ENCODE results near the gene MTHFS.
"Not testable (repeated sequence)": the region's sequence is repeated elsewhere in the genome, so short reads cannot be mapped to it uniquely, and the experiment has no call there.

MTHFS gene

DNA sequence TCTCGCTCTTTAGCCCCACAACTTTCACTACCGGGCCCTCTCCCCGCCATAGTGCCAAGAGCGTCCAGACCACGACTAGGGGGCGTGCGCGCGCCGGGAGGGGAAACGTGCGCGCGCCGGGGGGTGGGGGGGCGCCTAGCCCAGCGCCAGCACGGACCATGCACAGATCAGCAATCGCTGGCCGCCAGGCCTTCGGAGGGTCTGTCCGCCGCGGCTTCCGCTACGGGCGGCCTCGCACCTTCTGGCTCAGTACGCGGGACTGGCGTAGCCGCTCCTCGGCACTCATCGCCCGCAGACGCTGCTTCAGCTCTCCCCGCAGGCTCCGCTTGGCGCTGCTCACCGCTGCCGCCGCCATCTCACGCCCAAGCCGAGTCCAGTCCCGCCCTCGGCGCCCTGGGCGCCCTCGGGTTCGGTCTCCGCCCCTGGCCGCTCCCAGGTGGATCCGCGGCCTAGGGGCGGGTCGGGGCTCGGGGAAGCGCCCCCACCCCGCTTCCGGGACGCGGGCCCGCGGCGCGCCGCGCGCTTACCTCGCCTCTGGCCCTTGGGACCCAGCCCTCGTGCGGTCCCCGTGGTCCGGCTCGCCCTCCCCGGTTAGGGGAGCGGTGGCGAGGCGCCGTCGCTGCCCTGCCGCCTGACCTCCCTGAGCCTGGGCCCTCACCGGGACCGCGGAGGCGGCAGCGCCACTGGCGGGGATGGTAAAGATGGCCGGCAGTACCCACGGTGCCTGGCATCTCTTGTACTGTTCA, at the start of gene MTHFS:
Gene MTHFS (minus strand): TSS at position 381 of the 746 bp plus-strand sequence. CDS start 26 bp downstream, at position 355.
- peak; percentile 76 for DNase-seq

DNA sequence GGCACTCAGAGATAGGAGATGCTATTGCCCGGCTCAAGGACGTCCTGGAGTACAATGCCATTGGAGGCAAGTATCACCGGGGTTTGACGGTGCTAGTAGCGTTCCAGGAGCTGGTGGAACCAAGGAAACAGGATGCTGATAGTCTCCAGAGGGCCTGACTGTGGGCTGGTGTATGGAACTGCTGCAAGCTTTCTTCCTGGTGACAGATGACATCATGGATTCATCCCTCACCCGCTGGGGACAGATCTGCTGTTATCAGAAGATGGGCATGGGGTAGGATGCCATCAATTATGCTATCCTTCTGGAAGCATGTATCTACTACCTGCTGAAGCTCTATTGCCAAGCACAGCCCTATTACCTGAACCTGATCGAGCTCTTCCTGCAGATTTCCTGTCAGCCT, 47.8 kb upstream of the MTHFS start:
- no peak for DNase-seq

DNA sequence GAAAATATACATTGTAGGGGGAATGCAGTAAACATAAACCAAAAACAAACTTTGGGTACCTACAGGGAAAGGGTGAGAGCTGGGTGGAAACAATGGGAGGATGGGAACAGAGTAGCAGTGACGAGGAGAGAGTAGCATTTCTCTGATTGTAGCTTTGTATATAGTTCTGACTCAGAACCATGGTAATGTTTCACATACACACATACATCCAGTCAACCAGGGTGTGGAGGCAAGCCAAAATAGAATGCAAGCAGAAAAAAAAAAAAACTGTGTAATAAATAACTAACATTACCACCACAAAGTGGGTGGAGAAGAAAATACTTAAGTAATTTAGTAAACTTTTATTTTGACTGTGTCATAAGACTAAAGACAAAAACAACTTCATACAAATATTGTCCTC, 47.0 kb upstream of the MTHFS start:
- no peak for DNase-seq

DNA sequence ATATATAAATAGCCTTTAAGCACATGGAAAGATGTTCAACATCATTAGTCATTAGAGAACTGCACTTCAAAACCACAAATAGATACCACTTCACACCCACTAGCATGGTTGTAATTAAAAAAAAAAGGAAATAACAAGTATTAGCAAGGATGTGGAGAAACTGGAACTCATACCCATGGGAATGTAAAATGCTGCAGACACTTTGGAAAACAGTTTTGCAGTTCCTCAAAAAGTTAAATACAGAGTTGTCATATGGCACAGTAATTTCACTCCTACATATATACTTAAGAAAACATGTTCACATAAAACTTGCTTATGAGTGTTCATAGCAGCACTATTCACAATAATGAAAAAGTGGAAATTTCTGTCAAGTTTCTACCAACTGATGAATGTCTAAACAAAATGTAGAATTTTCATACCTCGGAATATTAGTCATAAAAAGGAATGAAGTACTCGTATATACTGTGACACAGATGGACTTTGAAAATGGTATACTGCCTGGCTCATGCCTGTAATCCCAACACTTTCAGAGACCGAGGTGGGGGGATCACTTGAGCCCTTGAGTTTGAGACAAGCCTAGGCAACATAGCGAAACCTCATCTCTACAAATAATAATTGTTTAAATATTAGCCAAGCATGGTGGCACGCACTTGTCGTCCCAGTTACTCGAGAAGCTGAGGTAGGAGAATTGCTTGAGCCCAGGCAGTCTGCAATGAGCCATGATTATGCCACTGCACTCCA, 46.1 kb upstream of the MTHFS start:
- no peak for DNase-seq

DNA sequence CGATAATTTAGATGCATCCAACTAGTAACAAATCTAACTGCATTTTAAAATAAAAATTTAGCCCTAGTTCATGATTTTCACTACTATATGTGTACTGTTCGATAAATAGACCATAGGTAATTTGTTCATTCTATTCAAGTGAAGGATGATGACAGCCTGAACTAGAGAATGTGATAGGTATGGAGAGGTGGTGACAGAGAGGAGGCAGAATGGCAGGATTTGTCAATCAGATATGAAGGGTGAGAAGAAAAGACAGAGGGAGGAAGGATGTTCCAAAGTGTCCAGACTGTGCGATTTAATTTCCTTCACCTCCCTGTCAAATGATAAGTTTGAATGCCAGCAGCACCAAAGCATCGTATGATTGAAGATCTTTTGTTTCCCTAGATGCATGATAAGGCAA, 42.6 kb upstream of the MTHFS start:
- DNase-seq, result no peak

DNA sequence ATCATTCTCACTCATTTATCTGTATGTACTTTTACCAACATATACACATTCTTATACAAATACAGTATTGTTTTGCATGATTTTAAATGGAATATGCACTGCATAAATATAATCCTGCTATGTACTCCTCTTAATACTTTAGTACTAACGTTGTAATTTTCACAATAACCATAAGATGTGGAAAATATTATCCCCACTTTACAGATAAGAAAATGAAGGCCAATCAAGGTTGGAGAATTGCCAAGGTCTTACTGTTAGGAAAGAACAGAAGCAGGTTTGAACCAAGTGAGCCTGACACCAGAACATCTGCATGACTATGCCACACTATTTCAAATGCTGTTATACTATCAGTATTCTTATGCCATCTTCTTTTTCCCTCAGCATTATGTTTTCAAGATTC, 41.3 kb upstream of the MTHFS start:
- no peak for DNase-seq

DNA sequence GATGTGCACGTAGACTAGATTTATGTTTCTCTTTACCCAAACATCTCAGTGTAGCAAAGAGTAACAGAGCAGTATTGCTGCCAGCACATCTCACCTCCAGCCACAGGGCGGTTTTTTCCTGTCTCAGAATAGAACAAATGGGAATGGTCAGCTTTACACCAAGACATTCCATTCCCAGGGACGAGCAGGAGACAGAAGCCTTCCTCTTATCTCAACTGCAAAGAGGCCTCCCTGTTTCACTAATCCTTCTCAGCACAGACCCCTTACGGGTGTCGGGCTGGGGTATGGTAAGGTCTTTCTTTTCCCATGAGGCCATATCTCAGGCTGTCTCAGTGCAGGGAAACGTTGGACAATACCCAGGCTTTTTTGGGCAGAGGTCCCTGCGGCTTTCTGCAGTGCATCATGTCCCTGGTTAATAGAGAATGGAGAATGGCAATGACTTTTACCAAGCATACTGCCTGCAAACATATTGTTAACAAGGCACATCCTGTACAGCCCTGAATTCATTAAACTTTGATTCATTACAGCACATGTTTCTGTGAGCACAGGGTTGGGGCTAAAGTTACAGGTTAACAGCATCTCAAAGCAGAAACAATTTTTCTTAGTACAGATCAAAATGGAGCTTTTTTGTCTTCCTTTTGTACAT, 38.9 kb upstream of the MTHFS start:
- DNase-seq, result not testable (repeated sequence)

DNA sequence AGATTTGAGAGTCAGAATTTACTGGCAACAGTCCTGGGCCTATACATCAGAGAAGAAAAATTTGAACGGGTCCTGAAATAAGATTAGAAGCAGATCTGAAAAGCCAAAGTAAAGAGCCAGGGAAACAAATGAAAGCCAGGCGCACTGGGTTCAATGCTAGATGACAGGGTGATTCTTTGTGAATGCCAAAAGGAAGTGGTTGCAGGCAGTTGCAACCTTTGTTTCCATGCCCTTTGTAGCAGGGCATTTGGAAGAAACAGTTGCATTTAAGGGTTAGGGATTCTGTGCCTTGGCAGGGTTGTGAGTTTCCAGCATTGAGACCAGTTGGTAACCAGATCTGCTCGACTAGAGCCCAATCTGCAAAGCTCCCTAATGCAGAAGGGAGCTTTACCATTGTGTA, 36.4 kb upstream of the MTHFS start:
- no peak for DNase-seq

DNA sequence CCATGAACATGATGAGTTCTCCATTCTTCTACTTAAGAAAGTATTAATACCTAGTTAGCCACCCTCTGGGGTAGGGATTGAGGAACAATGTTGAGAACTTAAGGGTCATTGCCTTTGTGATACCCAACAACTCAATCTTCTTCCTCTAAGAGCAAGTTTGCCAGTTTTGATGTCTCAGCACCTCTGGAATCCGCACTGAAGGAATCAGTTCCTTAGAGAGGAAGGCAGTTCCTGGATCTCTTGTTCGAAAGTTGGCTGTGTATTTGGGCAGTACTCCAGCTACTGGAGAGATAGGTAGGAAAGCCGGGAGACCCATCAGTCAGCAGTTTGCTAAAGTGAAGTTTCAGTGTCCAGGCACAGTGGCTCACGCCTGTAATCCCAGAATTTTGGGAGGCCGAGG, 35.6 kb upstream of the MTHFS start:
- DNase-seq, result no peak

DNA sequence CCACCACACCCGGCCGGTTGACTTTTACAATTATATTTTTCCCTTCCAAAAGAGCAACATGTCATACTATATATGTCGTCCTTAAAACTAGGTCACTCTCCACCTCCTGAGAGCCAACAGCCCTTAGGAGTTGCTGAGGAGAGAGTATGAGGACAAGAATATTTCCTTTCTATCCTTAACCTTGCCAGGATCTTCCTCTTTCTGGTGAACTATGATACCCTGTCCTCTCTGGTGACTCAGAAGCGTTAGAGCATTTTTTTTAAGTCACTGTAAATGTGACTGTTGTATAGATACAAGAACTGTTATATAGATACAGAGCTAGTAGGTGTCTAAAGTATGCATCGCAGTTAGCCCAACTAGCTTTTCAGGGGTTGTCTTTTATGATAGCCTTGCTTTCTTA, 33.7 kb upstream of the MTHFS start:
- DNase-seq, result no peak

DNA sequence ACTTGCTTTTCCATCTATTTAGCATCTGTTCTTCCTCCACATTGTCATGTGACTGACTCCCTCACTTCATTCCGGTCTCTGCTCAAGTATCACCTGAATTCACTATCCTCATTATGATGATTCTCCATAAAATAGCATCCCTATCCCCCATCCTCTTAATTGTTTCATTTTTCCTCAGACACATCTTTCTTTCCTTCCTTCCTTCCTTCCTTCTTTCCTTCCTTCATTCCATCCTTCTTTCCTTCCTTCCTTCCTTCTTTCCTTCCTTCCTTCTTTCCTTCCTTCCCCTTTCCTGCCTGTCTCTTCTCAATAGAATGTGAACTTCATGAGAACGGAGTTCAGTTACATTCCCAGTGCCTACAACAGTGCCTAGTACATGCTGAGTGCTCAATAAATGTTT, 32.6 kb upstream of the MTHFS start:
- no peak for DNase-seq

DNA sequence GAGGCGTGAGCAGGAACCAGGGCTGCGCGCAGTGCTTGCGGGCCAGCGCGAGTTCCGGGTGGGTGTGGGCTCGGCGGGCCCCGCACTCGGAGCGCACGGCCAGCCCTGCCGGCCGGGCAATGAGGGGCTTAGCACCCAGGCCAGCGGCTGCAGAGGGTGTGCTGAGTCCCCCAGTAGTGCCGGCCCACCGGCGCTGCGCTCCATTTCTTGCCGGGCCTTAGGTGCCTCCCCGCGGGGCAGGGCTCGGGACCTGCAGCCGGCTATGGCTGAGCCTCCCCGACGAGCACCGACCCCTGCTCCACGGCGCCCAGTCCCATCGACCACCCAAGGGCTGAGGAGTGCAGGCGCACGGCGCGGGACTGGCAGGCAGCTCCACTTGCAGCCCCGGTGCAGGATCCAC, 29.3 kb upstream of the MTHFS start:
- DNase-seq, result not testable (repeated sequence)

DNA sequence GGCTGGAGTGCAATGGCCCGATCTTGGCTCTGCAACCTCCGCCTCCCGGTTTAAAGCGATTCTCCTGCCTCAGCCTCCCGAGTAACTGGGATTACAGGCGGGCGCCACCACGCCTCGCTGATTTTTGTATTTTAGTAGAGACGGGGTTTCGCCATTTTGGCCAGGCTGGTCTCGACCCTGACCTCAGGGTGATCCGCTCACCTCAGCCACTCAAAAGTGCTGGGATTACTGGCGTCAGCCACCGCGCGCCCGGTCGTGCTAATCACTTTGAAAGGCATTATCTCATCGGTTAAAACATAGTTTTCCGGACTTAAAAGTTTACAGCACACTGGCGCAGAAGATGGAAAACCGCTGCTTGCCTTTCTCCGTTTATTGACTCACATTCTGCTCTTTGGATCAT, 27.6 kb upstream of the MTHFS start:
- DNase-seq, result no peak

DNA sequence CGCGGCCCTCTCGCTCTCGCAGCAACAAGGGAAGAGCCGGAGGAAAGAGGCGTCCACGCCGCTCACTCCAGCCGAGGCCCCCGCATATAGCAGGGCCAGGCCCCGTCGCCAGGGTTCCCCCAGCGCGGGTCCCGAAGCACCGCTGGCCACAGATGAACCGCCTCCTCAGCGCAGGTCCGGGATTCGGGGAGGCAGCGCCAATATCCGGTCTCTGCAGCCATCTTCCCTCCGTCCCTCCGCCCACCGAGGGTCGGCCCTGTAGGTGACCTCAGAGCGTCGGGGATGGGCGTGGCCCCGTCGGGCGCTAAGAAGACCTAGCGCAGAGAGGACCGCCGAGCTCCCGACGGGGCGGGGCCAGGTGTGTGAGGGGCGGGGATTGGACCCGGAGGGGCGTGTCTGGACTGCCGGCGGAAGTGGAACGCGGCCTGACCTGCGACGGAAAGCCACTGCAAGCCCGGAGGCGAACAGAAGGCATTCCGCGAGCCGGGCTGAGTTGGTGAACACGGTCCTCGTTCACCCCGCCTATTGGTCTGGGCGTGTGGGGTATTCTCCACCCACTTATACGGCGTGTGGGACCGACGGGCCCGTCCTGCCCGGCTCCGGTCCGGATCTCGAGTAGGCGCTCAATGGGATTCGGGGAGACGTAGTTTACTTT, 26.8 kb upstream of the MTHFS start:
- peak; percentile 98 for DNase-seq

DNA sequence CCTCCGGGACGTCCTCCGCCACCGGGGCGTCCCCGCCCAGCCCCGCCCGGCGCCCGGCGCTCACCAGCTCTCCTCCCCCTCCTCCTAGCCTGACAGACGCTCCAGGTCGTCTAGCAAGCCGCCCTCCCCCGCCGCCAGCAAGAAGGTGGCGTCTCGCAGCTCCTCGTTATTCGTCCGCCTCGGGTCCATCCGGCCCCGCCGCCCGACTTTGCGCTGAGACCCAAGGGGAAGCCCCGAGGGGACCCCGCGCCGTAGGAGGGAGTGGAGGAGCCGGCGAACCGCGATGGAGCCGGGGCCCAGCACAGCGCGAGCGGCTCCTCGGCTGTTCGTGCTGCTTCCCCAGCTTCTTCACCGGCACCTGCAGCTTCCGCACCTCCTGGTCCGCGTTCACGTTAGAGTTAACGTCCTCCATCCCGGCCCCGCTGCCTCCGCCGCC, 26.3 kb upstream of the MTHFS start:
- peak; percentile 68 for DNase-seq

DNA sequence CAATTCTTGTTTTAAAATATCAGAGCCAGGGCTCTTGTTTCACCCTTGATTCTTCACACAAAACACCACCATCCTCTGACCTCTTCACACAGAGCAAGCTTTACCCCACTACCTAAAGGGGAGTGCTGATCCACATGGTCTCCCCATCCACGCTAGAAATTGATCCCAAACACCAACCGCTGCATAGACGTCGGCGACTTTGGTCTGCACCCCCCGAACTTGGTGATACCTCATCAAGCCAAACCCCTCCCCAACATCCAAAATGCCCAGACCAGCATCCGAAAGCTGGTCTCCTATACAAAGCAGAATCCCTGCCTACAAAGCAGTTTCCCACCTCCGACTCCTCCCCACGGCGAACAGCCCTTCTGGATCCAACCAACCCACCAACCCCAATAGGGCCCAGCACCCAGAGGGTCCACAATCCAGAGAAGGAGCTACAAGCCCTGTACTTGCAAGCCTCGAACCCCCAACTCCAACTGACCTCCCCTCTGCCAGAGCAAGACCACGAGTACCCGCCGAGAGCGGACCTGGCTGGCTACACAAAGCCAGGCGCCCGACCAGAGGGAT, 25.8 kb upstream of the MTHFS start:
- DNase-seq, result no peak

DNA sequence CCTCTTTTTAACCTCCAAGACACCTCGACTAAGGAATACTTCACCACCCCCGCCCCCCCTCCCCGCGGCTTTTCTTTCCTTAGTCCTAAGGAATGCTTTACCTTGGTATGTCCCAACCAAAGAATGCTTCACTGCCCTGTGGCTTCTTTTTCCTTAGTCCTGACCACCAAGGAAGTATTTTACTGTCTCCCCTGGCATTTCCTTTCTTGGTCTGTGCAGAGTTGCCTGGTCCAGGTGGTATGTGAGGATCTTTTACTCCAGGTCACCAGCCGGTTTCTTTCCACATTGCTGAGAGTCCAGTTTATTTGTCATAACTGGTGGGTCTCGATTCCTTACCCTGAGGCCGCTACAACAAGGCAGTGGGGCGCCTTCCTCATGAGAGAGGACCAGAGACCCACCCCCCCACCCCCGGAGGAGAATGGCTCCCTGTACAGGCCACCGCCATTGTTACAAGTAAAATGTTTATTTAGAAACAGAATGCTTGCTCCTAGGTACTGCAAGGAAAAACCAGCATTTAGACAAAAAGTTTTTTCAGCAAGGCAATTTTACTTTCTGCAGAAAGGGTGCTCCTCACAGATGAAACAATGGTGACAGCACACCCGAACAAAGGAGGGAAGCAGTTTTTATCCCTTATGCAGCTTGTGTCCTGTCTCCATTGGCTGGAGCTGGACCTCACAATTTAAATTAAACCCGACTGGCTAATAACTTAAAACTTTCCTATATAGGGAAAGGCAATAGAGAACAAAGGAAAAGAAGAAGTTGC, 23.1 kb upstream of the MTHFS start:
- DNase-seq, result no peak

DNA sequence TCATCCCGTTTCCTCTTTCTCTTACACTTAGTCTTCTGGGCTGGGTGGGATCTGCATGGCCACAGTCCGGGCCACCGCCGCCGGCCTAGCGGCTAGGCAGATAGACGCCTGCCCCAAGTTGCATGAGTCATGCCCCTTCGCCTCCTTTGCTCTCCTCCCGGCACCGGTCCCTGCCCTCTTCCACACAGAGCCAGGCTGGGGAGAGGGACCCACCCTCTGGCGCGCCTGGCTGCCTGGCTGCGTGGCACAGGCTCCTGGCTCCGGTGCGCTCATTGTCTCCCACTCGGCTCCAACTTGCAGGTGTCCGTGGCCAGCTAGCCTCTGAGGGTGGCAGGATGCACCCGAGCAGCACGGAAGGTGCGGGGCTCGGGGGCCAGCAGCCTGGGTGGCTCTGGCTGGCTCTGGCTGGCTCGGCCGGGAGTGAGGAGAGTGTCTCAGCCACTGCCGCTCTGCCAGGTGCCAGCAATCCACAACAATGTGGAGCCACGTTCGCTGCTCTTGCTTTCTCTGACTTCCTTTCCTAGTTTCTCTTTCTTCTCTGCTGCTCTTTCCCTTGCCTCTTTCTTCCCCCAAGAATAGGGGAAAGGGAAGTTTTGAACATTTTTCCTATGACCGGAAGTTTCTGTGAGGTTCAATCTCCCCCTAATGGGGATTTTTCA, 22.4 kb upstream of the MTHFS start:
- DNase-seq, result no peak

DNA sequence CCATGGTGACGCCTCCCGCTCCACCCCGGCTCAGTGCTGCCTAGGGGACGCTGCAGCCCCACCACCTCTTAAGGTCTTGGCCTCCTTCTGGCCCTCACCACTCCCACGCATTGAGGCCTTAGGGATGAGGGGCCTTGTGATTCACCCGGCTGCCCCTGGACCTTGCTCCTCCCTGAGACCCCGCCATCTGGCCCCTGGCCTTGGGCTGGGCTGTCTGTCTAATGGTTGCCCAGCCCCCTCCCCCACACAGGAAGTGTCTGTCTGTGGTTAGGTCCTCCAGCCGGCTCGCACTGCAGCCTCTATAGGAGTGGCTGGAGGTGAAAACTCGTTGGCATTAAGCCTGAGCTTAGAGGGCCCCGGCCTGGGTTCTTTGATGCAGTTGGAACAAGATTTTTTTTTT, 21.5 kb upstream of the MTHFS start:
- DNase-seq, result no peak

DNA sequence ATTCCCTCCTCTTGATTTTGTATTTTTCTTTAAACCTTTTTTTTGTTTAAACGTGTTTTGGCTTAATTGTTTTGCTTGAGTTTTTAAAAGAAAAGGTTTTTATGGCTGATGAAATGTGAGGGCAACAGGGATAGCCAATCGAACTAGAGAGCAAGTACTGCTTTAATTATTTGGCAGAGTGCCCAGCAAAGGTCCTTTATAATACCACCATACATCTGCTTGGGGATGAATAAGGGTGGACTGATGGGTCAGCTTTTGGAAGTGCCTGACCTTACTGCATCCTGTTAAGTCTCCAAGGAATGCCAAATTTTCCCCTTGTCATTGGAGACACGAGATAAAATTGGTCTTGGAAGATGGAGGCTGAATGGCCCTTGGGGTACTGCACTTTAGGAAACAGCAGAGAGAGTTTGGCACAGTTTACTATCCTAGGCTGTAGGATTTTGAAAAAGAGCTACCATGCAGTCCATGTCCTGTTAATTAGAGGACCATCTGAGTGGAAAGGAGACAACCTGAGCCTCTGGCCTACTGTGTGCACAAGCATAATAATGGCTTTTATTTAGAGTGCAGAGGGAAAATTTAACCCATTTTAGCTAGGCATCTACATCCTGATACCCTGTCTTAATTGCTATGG, 19.8 kb upstream of the MTHFS start:
- DNase-seq, result no peak

DNA sequence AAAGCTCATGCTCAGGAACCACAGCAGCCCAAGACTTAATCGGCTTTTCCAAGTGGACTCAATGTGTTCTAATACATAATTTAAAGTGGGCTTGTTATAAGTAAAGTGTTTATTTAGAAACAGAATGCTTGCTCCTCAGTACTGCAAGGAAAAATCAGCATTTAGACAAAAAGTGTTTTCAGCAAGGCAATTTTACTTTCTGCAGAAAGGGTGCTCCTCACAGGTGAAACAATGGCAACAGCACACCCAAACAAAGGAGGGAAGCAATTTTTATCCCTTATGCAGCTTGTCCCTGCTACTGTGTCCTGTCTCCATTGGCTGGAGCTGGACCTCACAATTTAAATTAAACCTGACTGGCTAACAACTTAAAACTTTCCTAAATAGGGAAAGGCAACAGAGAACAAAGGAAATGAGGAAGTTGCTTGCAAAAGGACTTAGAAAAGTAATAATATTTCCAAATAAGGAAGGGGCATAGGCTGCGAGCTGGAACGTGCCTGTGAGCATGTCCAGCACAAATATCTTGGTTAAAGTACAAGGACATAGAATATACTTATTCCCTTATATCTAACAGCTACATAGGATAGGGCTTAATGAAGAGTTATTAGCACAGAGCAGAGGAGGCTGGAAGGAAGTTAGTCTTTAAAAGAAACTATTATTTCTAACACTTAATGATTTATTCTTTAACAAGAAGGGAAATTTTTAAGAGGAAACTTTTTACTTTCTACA, 19.1 kb upstream of the MTHFS start:
- DNase-seq, result not testable (repeated sequence)

All from activated CD4-positive, alpha-beta T cell treated with anti-CD3 and anti-CD28 coated beads, Interleukin-2, amount 50 U/mL, for 1 hour (primary cell).